ENCODE measurements around the gene OR10A7. TPM values are rescaled to one million over a fixed set of nuclear protein-coding genes. Genes with fewer than 3 reads are reported as not detected.

The OR10A7 gene
- total and polyA plus RNA-seq, 10 of the 15 experiments (the other 5 are each of a cell fraction or from before 2014, with no cell fraction given) = not detected

DNA sequence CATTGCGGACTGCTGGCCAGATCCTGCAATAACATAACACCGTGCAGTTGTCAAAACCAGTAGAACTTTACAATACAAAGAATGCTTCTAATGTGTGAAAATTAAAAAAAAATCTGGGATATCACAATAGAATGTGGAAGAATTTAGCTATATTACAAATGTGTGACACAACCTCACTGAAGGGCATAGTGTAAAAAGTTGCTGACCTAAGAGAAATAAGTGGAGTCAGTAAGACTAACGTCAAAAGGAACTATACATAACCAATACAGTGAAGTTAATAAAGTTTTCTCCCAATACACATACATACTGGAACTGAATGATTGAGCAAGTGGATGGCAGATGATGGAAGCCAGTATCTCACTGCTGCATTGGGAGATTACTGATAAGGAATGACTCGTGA, 36.0 kb downstream of the OR10A7 start:
- H3K4me2 ChIP-seq (ENCODE audit: control insufficient read depth, insufficient read depth) = no peak overlapping the region
- ATAC-seq = no peak
- no peak for TF ChIP-seq SMARCA5 (IDR thresholded peaks at IDR 0.05)
- TF ChIP-seq HDAC6 (IDR thresholded peaks at IDR 0.05; ENCODE audit: unreplicated experiment) = no peak
- TF ChIP-seq, protein P1, sequence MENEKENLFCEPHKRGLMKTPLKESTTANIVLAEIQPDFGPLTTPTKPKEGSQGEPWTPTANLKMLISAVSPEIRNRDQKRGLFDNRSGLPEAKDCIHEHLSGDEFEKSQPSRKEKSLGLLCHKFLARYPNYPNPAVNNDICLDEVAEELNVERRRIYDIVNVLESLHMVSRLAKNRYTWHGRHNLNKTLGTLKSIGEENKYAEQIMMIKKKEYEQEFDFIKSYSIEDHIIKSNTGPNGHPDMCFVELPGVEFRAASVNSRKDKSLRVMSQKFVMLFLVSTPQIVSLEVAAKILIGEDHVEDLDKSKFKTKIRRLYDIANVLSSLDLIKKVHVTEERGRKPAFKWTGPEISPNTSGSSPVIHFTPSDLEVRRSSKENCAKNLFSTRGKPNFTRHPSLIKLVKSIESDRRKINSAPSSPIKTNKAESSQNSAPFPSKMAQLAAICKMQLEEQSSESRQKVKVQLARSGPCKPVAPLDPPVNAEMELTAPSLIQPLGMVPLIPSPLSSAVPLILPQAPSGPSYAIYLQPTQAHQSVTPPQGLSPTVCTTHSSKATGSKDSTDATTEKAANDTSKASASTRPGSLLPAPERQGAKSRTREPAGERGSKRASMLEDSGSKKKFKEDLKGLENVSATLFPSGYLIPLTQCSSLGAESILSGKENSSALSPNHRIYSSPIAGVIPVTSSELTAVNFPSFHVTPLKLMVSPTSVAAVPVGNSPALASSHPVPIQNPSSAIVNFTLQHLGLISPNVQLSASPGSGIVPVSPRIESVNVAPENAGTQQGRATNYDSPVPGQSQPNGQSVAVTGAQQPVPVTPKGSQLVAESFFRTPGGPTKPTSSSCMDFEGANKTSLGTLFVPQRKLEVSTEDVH (IDR thresholded peaks at IDR 0.05; ENCODE audit: low read depth, partially characterized antibody) = no peak
- no peak for TF ChIP-seq RAD51 (IDR thresholded peaks at IDR 0.05)
- TF ChIP-seq, protein P2, sequence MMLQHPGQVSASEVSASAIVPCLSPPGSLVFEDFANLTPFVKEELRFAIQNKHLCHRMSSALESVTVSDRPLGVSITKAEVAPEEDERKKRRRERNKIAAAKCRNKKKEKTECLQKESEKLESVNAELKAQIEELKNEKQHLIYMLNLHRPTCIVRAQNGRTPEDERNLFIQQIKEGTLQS (IDR thresholded peaks at IDR 0.05; ENCODE audit: borderline replicate concordance, extremely low read depth, low read depth, low read length) = no peak
- no peak for TF ChIP-seq YBX1 (IDR thresholded peaks at IDR 0.05)
- no peak for TF ChIP-seq YY1 (IDR thresholded peaks at IDR 0.05; ENCODE audit: low read depth, low read length)
- no peak for TF ChIP-seq TCF3 (IDR thresholded peaks at IDR 0.05; ENCODE audit: borderline replicate concordance, insufficient read depth, low read depth, low read length)
- TF ChIP-seq, protein P3, sequence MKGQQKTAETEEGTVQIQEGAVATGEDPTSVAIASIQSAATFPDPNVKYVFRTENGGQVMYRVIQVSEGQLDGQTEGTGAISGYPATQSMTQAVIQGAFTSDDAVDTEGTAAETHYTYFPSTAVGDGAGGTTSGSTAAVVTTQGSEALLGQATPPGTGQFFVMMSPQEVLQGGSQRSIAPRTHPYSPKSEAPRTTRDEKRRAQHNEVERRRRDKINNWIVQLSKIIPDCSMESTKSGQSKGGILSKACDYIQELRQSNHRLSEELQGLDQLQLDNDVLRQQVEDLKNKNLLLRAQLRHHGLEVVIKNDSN (IDR thresholded peaks at IDR 0.05; ENCODE audit: borderline replicate concordance, extremely low read length, insufficient read depth, low read depth, low read length) = no peak
- in situ Hi-C loops (cut with MboI) = no loop called here
- H3K9me3 ChIP-seq (replicated peaks; ENCODE audit: control insufficient read depth, insufficient read depth, low read length) = no peaks in the 10 kb centered on the region
- ChIA-PET RAD21 (ENCODE audit: unreplicated experiment) (no interaction called here), POLR2A (no interaction called here), CTCF (no interaction called here), SMC1A (ENCODE audit: uncharacterized antibody, unreplicated experiment) (no interaction called here)
- FAIRE-seq = no peak
- BruUV-seq (replicated peaks) = no TSS peak
- no peaks in the 10 kb centered on the region; a peak in 1 of 4 replicates for H3K27me3 ChIP-seq (replicated peaks in 1 of 2; ENCODE audit: control insufficient read depth in 2 of 2, insufficient read depth in 2 of 2, low read length in 1 of 2)
- H3K79me2 ChIP-seq (ENCODE audit: control insufficient read depth, insufficient read depth, low read length) = no peaks in the 10 kb centered on the region
- no peak overlapping the region for H2AFZ ChIP-seq (ENCODE audit: control insufficient read depth, low read depth, low read length)
- H3K4me3 ChIP-seq = no peak overlapping the region
- no peak overlapping the region for H3K9ac ChIP-seq (ENCODE audit: control insufficient read depth, insufficient read depth, low read length)
- H4K20me1 ChIP-seq (ENCODE audit: control insufficient read depth, insufficient read depth) = no peaks in the 10 kb centered on the region
- no peaks in the 10 kb centered on the region for H3K4me1 ChIP-seq (ENCODE audit: control insufficient read depth, insufficient read depth, low read length)
- no peak for DNase-seq (ENCODE audit: low read depth, low spot score)
- H3K27ac ChIP-seq (ENCODE audit: control insufficient read depth, insufficient read depth) = no peak overlapping the region
- intact Hi-C loops (cut with micrococcal nuclease; ENCODE audit: unreplicated experiment) = no loop called here
- no peaks in the 10 kb centered on the region for H3K36me3 ChIP-seq (ENCODE audit: control insufficient read depth in 2 of 2, insufficient read depth in 2 of 2, low read length in 1 of 2)
- WGBS (ENCODE audit: insufficient coverage, insufficient replicate concordance, low lambda C conversion rate, missing lambda C conversion rate) = 46% methylated on average over 4 of the region's 4 CpGs
